PC-3 (cell line): ENCODE data around the gene GAREM2.

Experiments used
- EZH2 ChIP-seq: fragments of 300-600 bp; sonication (generic); IDR thresholded peaks from one replicate; pipeline ENCODE4 v1.6.1; 2017; ENCODE audit warnings: antibody characterized with exemption, mild to moderate bottlenecking, low read length; ENCODE audit not compliant: unreplicated experiment
- EZH2phosphoT487 ChIP-seq: fragments of 300-600 bp; sonication (generic); IDR thresholded peaks from 2 replicates; pipeline ENCODE4 v1.6.1; 2018; ENCODE audit warnings: mild to moderate bottlenecking, antibody characterized with exemption, low read length, borderline replicate concordance
- TF ChIP-seq, protein P1 (sequence below): fragments of 300-600 bp; sonication (generic); conservative IDR thresholded peaks from 2 replicates; pipeline ENCODE4 v1.5.1; 2017; ENCODE audit warnings: antibody characterized with exemption, low read depth, mild to moderate bottlenecking, low read length

DNA sequence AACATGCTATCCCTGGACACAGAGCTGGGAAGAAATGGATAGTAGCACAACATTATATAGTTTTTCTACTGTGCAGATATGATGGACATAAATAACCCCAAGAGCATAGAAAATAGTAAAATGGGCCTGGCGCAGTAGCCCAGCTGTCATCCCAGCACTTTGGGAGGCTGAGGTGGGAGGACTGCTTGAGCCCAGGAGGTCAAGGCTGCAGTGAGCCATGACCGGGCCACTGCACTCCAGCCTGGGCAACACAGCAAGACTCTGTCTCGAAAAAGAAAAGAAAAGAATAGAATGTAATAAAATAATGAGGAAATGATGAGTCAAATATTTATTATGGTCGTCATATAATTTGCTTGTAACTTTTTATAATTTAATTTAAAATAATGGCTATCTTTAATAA lies 7.5 kb upstream of the GAREM2 start:
- TF ChIP-seq, protein P1, sequence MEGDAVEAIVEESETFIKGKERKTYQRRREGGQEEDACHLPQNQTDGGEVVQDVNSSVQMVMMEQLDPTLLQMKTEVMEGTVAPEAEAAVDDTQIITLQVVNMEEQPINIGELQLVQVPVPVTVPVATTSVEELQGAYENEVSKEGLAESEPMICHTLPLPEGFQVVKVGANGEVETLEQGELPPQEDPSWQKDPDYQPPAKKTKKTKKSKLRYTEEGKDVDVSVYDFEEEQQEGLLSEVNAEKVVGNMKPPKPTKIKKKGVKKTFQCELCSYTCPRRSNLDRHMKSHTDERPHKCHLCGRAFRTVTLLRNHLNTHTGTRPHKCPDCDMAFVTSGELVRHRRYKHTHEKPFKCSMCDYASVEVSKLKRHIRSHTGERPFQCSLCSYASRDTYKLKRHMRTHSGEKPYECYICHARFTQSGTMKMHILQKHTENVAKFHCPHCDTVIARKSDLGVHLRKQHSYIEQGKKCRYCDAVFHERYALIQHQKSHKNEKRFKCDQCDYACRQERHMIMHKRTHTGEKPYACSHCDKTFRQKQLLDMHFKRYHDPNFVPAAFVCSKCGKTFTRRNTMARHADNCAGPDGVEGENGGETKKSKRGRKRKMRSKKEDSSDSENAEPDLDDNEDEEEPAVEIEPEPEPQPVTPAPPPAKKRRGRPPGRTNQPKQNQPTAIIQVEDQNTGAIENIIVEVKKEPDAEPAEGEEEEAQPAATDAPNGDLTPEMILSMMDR: no peak
- TF ChIP-seq EZH2 (no peak), EZH2phosphoT487 (no peak)
